Measurements from ENCODE around the gene DNMT1. TPM values are rescaled to one million over a fixed set of nuclear protein-coding genes. Genes with fewer than 3 reads are reported as not detected.

The DNMT1 gene
- total RNA-seq, 2 donors from 2014 or later, result 163 to 189 TPM

DNA sequence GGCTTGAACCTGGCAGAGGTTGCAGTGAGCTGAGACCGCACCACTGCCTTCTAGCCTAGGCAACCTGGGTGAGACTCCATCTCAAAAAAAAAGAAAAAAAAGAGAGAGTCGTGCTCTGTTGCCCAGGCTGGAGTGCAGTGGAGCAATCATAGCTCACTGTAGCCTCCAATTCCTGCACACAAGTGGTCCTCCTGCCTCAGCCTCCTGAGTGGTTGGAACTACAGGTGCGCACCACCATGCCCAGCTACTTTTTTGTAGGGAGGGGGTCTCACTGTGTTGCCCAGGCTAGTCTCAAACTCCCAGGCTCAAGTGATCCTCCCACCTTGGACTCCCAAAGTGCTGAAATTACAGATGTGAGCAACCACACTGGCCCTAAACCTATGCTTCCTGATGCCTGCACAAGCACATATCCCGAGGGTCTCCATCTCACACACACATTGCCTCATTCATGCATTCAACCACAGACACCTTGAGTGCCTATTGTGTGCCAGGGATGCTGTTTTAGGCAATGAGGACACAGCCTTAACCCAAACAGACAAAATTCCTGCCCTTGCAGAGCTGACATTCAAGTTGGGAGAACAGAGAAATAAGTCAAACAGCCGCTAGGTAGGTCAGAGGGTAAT, 94.5 kb downstream of the DNMT1 start:
- peaks cover 12% of the 10 kb centered on the region for H3K27me3 ChIP-seq (ENCODE audit: control insufficient read depth, insufficient read depth, low read length, poor library complexity, severe bottlenecking)
- no peaks in the 10 kb centered on the region for H3K36me3 ChIP-seq (ENCODE audit: control insufficient read depth, insufficient read depth, low read length)
- TF ChIP-seq, protein P1, sequence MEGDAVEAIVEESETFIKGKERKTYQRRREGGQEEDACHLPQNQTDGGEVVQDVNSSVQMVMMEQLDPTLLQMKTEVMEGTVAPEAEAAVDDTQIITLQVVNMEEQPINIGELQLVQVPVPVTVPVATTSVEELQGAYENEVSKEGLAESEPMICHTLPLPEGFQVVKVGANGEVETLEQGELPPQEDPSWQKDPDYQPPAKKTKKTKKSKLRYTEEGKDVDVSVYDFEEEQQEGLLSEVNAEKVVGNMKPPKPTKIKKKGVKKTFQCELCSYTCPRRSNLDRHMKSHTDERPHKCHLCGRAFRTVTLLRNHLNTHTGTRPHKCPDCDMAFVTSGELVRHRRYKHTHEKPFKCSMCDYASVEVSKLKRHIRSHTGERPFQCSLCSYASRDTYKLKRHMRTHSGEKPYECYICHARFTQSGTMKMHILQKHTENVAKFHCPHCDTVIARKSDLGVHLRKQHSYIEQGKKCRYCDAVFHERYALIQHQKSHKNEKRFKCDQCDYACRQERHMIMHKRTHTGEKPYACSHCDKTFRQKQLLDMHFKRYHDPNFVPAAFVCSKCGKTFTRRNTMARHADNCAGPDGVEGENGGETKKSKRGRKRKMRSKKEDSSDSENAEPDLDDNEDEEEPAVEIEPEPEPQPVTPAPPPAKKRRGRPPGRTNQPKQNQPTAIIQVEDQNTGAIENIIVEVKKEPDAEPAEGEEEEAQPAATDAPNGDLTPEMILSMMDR (conservative IDR thresholded peaks at IDR 0.05), result no peak
- no peaks in the 10 kb centered on the region for H3K9me3 Mint-ChIP-seq
- no peaks in the 10 kb centered on the region for H3K4me1 Mint-ChIP-seq
- H3K9ac ChIP-seq (ENCODE audit: extremely low read depth, low read length, poor library complexity, severe bottlenecking), result no peak overlapping the region
- H3K4me3 Mint-ChIP-seq, result no peak overlapping the region
- DNase-seq, result no peak
- H3K27me3 Mint-ChIP-seq (ENCODE audit: insufficient read depth), result peaks cover 41% of the 10 kb centered on the region
- H3K4me1 ChIP-seq (ENCODE audit: control insufficient read depth, insufficient read depth, low read length), result no peaks in the 10 kb centered on the region
- H3K27ac ChIP-seq (ENCODE audit: low read depth, low read length), result no peak overlapping the region
- no peaks in the 10 kb centered on the region for H3K36me3 Mint-ChIP-seq (ENCODE audit: low read depth)
- no peak overlapping the region for H3K27ac Mint-ChIP-seq
- H3K9me3 ChIP-seq (ENCODE audit: control insufficient read depth, low read length), result peaks cover 5% of the 10 kb centered on the region
- 71 to 83% methylated on average over 3 to 5 of the region's 5 CpGs for WGBS, 2 experiments (ENCODE audit: insufficient coverage in 1 of 2, insufficient read length in 1 of 2)
- H3K4me3 ChIP-seq (ENCODE audit: low read length), result no peak overlapping the region

DNA sequence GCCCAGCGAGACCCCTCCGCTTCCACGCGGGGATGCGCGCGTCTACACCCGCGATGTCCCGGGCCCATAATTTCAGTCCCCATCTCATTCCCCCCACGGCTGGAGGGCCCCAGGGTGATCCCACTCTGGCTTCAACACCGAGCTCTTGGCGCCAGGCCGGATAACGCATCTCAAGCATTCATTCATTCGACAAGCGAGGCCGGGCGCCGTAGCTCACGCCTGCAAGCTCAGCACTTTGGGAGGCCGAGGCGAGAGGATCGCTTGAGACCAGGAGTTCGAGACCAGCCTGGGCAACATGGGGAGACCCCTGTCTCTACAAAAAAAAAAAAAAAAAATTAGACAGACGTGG, 98.2 kb downstream of the DNMT1 start:
- Histone ChIP-seq H3K4me1 (ENCODE audit: control insufficient read depth, insufficient read depth, low read length) (no peaks in the 10 kb centered on the region), H3K9ac (ENCODE audit: extremely low read depth, low read length, poor library complexity, severe bottlenecking) (peak overlapping the region; percentile 15), H3K36me3 (ENCODE audit: control insufficient read depth, insufficient read depth, low read length) (no peaks in the 10 kb centered on the region), H3K27ac (ENCODE audit: low read depth, low read length) (no peak overlapping the region), H3K9me3 (ENCODE audit: control insufficient read depth, low read length) (peaks cover 6% of the 10 kb centered on the region), H3K4me3 (ENCODE audit: low read length) (peak overlapping the region; percentile 69), H3K27me3 (ENCODE audit: control insufficient read depth, insufficient read depth, low read length, poor library complexity, severe bottlenecking) (peaks cover 21% of the 10 kb centered on the region)
- Mint-ChIP-seq H3K36me3 (ENCODE audit: low read depth) (no peaks in the 10 kb centered on the region), H3K27ac (no peak overlapping the region), H3K27me3 (ENCODE audit: insufficient read depth) (peaks cover 57% of the 10 kb centered on the region), H3K4me3 (no peak overlapping the region), H3K9me3 (no peaks in the 10 kb centered on the region), H3K4me1 (no peaks in the 10 kb centered on the region)
- WGBS, 2 experiments (ENCODE audit: insufficient coverage in 1 of 2, insufficient read length in 1 of 2), result 59 to 62% methylated on average over 24 to 26 of the region's 26 CpGs
- no peak for DNase-seq
- TF ChIP-seq, protein P1 (conservative IDR thresholded peaks at IDR 0.05), result no peak

DNA sequence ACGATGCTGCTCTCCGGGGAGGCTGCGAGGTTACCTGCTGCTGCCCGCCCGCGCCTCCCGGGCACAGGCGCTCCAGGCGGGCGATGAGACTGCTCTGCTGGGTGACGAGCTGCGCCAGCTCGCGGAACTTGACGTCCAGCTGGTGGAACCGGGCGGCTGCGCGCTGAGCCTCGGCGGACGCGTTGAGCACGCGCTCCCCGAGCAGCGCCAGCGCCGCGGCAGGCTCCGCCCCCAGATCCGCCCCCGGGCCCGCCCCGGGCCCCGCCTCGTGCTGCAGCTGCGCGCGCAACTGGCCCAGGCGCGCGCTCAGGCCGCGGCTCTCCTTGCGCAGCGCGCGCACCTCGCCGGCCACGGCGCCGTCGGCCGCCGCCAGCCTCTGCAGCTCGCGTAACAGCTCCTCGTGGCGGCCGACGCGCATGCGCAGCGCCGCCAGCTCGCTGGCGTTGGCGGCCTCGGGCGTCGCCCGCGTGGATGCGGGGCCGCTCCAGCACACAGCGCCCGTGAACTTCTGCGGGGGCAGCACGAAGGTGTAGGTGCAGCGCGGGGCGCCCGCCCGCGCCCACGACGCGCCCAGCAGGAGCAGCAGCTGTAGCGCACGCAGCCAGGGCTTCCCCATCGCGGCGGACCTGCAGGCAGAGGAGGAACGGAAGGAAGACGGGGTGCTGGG, 98.7 kb downstream of the DNMT1 start:
- Mint-ChIP-seq H3K27me3 (ENCODE audit: insufficient read depth) (peaks cover 57% of the 10 kb centered on the region), H3K9me3 (no peaks in the 10 kb centered on the region), H3K4me3 (no peak overlapping the region), H3K36me3 (ENCODE audit: low read depth) (no peaks in the 10 kb centered on the region), H3K27ac (no peak overlapping the region), H3K4me1 (no peaks in the 10 kb centered on the region)
- TF ChIP-seq, protein P1 (conservative IDR thresholded peaks at IDR 0.05), result no peak
- H3K4me3 ChIP-seq (ENCODE audit: low read length), result peak overlapping the region; percentile 69
- 0 to 5% methylated on average over 10 to 97 of the region's 97 CpGs for WGBS, 2 experiments (ENCODE audit: insufficient coverage in 1 of 2, insufficient read length in 1 of 2)
- H3K9me3 ChIP-seq (ENCODE audit: control insufficient read depth, low read length), result peaks cover 6% of the 10 kb centered on the region
- H3K27ac ChIP-seq (ENCODE audit: low read depth, low read length), result no peak overlapping the region
- peak overlapping the region; percentile 15 for H3K9ac ChIP-seq (ENCODE audit: extremely low read depth, low read length, poor library complexity, severe bottlenecking)
- no peaks in the 10 kb centered on the region for H3K36me3 ChIP-seq (ENCODE audit: control insufficient read depth, insufficient read depth, low read length)
- DNase-seq, result peak; percentile 95
- H3K4me1 ChIP-seq (ENCODE audit: control insufficient read depth, insufficient read depth, low read length), result no peaks in the 10 kb centered on the region
- H3K27me3 ChIP-seq (ENCODE audit: control insufficient read depth, insufficient read depth, low read length, poor library complexity, severe bottlenecking), result peaks cover 21% of the 10 kb centered on the region
